ENCODE measurements around the gene PTPN6. TPM values are rescaled to one million over a fixed set of nuclear protein-coding genes. Genes with fewer than 3 reads are reported as not detected.

The PTPN6 gene
- total RNA-seq, 2 donors from 2014 or later, result 30.6 to 43.2 TPM

DNA sequence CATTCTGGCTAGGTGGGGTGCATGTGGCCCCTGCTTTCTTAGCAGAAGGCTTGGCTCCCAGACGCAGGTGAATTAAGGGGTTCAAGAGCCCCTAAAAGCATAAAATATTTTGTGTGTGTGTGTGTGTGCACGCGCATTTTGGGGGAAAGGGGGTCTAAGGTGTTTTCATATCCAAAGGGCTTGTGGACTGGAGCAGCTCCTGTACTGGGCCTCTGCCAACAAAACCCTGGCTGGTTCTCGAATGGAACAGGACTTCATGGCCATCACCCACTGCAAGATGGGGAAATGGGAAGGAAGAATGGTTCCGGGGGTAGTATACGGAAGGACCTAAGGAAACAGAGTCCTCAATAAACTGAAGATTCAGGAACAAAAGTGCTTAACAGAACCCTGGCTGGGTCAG, 27.3 kb upstream of the PTPN6 start:
- H3K36me3 ChIP-seq, result no peaks in the 10 kb centered on the region
- TF ChIP-seq, protein P1, sequence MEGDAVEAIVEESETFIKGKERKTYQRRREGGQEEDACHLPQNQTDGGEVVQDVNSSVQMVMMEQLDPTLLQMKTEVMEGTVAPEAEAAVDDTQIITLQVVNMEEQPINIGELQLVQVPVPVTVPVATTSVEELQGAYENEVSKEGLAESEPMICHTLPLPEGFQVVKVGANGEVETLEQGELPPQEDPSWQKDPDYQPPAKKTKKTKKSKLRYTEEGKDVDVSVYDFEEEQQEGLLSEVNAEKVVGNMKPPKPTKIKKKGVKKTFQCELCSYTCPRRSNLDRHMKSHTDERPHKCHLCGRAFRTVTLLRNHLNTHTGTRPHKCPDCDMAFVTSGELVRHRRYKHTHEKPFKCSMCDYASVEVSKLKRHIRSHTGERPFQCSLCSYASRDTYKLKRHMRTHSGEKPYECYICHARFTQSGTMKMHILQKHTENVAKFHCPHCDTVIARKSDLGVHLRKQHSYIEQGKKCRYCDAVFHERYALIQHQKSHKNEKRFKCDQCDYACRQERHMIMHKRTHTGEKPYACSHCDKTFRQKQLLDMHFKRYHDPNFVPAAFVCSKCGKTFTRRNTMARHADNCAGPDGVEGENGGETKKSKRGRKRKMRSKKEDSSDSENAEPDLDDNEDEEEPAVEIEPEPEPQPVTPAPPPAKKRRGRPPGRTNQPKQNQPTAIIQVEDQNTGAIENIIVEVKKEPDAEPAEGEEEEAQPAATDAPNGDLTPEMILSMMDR (IDR thresholded peaks at IDR 0.05), result no peak
- no peak for TF ChIP-seq POLR2A (IDR thresholded peaks at IDR 0.05)
- no peak for TF ChIP-seq POLR2AphosphoS5 (IDR thresholded peaks at IDR 0.05)
- peak overlapping the region; percentile 94 to 98 for H3K27ac ChIP-seq
- intact Hi-C loops (cut with DNase I), result no loop called here
- no peak overlapping the region for H3K4me3 ChIP-seq
- H3K9me3 ChIP-seq, result no peaks in the 10 kb centered on the region
- no peak for DNase-seq (ENCODE audit: low spot score)
- H3K27me3 ChIP-seq (replicated peaks; ENCODE audit: insufficient read depth), result no peaks in the 10 kb centered on the region
- 48% methylated on average over 6 of the region's 6 CpGs for WGBS
- peaks cover 16% of the 10 kb centered on the region for H3K4me1 ChIP-seq (replicated peaks)

DNA sequence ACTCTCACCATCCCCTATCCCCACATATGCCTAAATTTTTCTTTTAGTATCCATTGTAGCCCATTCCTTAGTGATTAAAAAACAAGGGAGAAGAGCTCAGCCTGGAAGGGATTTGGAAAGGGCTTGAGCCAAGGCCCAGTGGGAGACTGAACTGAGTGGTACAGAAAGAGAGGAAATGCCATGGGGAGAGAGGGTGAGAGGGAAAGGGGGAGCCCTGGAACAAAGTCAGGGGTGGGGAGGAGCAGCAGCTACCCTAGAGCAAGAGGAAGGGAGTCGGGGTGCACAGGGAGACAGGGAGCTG, 26.0 kb upstream of the PTPN6 start:
- H3K36me3 ChIP-seq, result no peaks in the 10 kb centered on the region
- no peak for DNase-seq (ENCODE audit: low spot score)
- TF ChIP-seq POLR2AphosphoS5 (IDR thresholded peaks at IDR 0.05), result no peak
- peak; percentile 10 for TF ChIP-seq POLR2A (IDR thresholded peaks at IDR 0.05)
- H3K4me1 ChIP-seq (replicated peaks), result peaks cover 22% of the 10 kb centered on the region
- H3K9me3 ChIP-seq, result no peaks in the 10 kb centered on the region
- no peaks in the 10 kb centered on the region for H3K27me3 ChIP-seq (replicated peaks; ENCODE audit: insufficient read depth)
- WGBS, result 7% methylated on average over 1 of the region's 1 CpG
- intact Hi-C loops (cut with DNase I), result no loop called here
- peak overlapping the region; percentile 94 to 98 for H3K27ac ChIP-seq
- H3K4me3 ChIP-seq, result no peak overlapping the region

DNA sequence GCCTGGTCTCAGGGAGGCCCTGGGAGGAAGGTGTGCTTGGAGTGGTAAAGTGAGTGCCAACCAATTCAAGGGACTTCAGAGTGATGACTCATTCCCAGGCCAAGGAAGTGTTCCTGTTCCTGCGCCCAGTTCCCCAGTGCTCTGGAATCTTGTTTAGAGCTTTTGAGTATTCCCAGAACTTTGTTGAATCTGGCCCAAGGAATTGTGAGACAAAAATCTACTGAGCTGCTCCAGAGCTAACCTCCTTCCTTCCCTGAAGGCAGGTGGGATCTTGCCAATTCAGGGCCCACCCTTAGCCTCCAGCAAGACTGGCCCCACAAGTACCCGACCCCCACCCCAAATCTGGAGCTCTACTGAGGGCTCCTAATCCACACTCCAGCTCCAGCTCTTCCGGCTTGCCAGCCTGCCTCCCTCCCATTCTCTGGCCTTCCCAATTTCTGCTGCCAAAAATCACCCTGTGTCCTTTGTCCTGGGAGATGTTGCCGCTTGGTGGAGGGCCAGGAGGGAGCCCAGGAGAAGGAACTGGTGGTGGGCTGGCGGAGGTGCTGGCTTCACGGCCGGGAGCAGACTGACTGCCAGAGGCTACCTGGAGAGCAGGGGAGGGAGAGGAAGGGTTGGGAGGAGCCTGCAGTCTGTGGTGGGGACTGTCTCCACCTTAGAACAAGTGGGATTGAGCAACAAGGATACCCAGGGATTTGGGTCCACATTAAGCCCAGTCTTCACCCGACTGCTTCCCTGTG, 25.4 kb upstream of the PTPN6 start:
- H3K9me3 ChIP-seq, result no peaks in the 10 kb centered on the region
- no peaks in the 10 kb centered on the region for H3K36me3 ChIP-seq
- 4% methylated on average over 8 of the region's 8 CpGs for WGBS
- intact Hi-C loops (cut with DNase I), result no loop called here
- H3K4me3 ChIP-seq, result peak overlapping the region; percentile 92 to 95
- peak; percentile 79 for DNase-seq (ENCODE audit: low spot score)
- peaks cover 22% of the 10 kb centered on the region for H3K4me1 ChIP-seq (replicated peaks)
- TF ChIP-seq POLR2A (IDR thresholded peaks at IDR 0.05) (peak; percentile 45), POLR2AphosphoS5 (IDR thresholded peaks at IDR 0.05) (peak; percentile 87)
- TF ChIP-seq, protein P1 (IDR thresholded peaks at IDR 0.05), result peak in 1 of 4 experiments; percentile 12
- H3K27ac ChIP-seq, result peak overlapping the region; percentile 94 to 98
- no peaks in the 10 kb centered on the region for H3K27me3 ChIP-seq (replicated peaks; ENCODE audit: insufficient read depth)

DNA sequence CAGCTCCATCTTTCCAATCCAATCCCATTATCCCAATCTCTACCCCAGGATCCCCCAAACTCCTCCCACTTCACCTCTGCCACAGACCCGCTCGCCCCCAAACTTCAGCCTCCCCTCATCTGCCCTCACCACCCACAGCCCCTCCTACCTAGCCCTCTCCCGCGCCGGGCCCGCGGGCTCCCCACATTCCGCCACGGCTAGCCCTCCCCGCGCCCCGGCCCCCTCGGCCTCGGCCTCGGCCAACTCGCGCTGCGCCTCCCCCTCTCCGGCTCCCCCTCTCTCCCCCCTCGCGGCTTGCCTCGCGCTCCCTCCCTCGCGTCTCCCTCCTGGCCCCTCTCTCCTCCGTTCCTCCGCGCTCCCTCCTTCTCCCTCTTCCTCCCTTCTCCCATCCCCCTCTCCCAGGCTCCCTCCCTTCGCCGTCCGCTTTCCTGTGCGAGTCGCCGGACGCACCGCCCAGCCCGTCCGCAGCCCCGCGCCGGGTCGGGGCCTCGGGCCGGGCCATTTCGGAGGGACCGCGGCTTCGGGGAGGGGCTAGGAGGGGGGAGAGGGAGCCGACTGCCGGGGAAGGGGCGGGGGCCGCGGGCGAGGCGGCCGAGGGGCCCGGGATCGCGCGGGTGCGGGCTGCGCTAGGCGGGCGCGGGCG, 23.7 kb upstream of the PTPN6 start, which contains the start of gene ATN1:
TSS of gene ATN1 (plus strand) at position 581 of the 643 bp plus-strand sequence. CDS start 6,043 bp downstream, outside the sequence.
- Histone ChIP-seq H3K27ac (peak within 1 kb of the TSS; percentile 94 to 98), H3K36me3 (no peaks in the 10 kb centered on the region), H3K27me3 (replicated peaks; ENCODE audit: insufficient read depth) (no peaks in the 10 kb centered on the region), H3K4me3 (peak within 1 kb of the TSS; percentile 92 to 95), H3K9me3 (no peaks in the 10 kb centered on the region), H3K4me1 (replicated peaks) (peaks cover 22% of the 10 kb centered on the region)
- peak; percentile 74 for DNase-seq (ENCODE audit: low spot score)
- WGBS, result 1% methylated on average over 63 of the region's 66 CpGs
- intact Hi-C loops (cut with DNase I), result no loop called here
- peak; percentile 62 for TF ChIP-seq POLR2A (IDR thresholded peaks at IDR 0.05)
- peak; percentile 59 for TF ChIP-seq POLR2AphosphoS5 (IDR thresholded peaks at IDR 0.05)
- TF ChIP-seq, protein P1 (IDR thresholded peaks at IDR 0.05), result no peak

- 1% methylated on average over 72 of the region's 79 CpGs for WGBS
- Histone ChIP-seq H3K27me3 (replicated peaks; ENCODE audit: insufficient read depth) (no peaks in the 10 kb centered on the region), H3K27ac (peak overlapping the region; percentile 94 to 98), H3K4me3 (peak overlapping the region; percentile 92 to 95), H3K4me1 (replicated peaks) (peaks cover 22% of the 10 kb centered on the region), H3K36me3 (no peaks in the 10 kb centered on the region), H3K9me3 (no peaks in the 10 kb centered on the region)
- TF ChIP-seq, protein P1 (IDR thresholded peaks at IDR 0.05), result no peak
- TF ChIP-seq POLR2A (IDR thresholded peaks at IDR 0.05) (no peak), POLR2AphosphoS5 (IDR thresholded peaks at IDR 0.05) (no peak)
- intact Hi-C loops (cut with DNase I), result no loop called here
- no peak for DNase-seq (ENCODE audit: low spot score)
Observed at GRCh38 chr12:6928022-6928702, 23.0 kb upstream of the PTPN6 start.
